ENCODE measurements around the gene OR2J3. TPM values are rescaled to one million over a fixed set of nuclear protein-coding genes. Genes with fewer than 3 reads are reported as not detected.

OR2J3 gene
- total and polyA plus RNA-seq, 2 donors (not counting 3 experiments of a cell fraction or from before 2014, with no cell fraction given) = not detected

GRCh38 chr6:29097803-29098202 is 10.1 kb upstream of the OR2J3 start:
- H3K4me3 ChIP-seq (replicated peaks in 1 of 3; ENCODE audit: insufficient read depth in 1 of 3, low read depth in 1 of 3, low read length in 3 of 3) = no peak overlapping the region
- no peak overlapping the region for H3K9ac ChIP-seq (replicated peaks; ENCODE audit: extremely low read depth, insufficient read depth, low read length)
- BruUV-seq (replicated peaks) = no TSS peak
- H4K20me1 ChIP-seq (replicated peaks; ENCODE audit: control insufficient read depth, extremely low read depth, insufficient read depth, low read length) = no peaks in the 10 kb centered on the region
- H3K4me1 ChIP-seq (ENCODE audit: control insufficient read depth, extremely low read depth, insufficient read depth, low read length) = no peaks in the 10 kb centered on the region
- no peaks in the 10 kb centered on the region for H3K27me3 ChIP-seq (ENCODE audit: control insufficient read depth in 2 of 2, insufficient read depth in 2 of 2, low read length in 2 of 2)
- H3K9me3 ChIP-seq (replicated peaks; ENCODE audit: control insufficient read depth, insufficient read depth, low read length) = no peaks in the 10 kb centered on the region
- H3K79me2 ChIP-seq (ENCODE audit: control insufficient read depth, insufficient read depth, low read length) = no peaks in the 10 kb centered on the region
- POLR2A ChIA-PET = no interaction called here
- dilution Hi-C loops (cut with MboI; ENCODE audit: extremely low pct_ligation_motif_present, low sequenced_read_pairs) = no loop called here
- CTCF ChIA-PET = no interaction called here
- no peak overlapping the region for H3K4me2 ChIP-seq (ENCODE audit: insufficient read depth, low read length)
- no peak for TF ChIP-seq CTCF (IDR thresholded peaks at IDR 0.05; ENCODE audit: extremely low read depth in 1 of 2, insufficient read depth in 1 of 2, low read depth in 1 of 2, low read length in 2 of 2)
- TF ChIP-seq POLR2AphosphoS5 (IDR thresholded peaks at IDR 0.05; ENCODE audit: insufficient read depth, low read depth, low read length) = no peak
- FAIRE-seq (no peak), DNase-seq (ENCODE audit: low read depth, low spot score) (no peak)
- no peaks in the 10 kb centered on the region for H3K36me3 ChIP-seq (ENCODE audit: control insufficient read depth in 2 of 2, extremely low read depth in 1 of 2, insufficient read depth in 2 of 2, low read length in 2 of 2)
- H3K9me1 ChIP-seq (replicated peaks; ENCODE audit: control insufficient read depth, extremely low read depth, insufficient read depth, low read length) = no peaks in the 10 kb centered on the region
- H3K27ac ChIP-seq (ENCODE audit: insufficient read depth, low read depth, low read length) = no peak overlapping the region
- intact Hi-C loops (cut with micrococcal nuclease) = no loop called here
- no peak overlapping the region for H2AFZ ChIP-seq (ENCODE audit: low read depth, low read length)

DNA sequence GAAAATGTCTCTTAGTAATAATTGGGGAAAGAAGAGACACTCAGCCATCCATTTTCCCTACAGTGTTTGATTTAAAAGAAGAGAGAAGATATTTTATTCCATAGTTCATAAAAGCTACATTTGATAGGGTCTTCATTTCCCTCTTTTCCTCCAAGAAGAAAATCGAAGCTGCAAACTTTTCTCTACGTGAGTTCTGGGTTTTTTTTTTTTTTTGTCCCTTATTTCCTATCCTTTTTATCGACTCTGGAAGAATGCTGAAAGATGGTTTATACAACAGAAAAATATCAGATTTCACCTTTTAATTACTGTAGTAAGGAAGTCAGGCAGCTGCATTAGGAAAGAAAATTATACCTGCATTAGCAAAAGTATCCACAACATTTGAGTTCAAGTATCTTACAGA is 8.7 kb upstream of the OR2J3 start, which contains the start of gene OR2J1:
TSS of gene OR2J1 (plus strand) at position 301 of the 400 bp plus-strand sequence. CDS start 1,453 bp downstream, outside the sequence.
- Histone ChIP-seq H3K9ac (replicated peaks; ENCODE audit: extremely low read depth, insufficient read depth, low read length) (no peak within 1 kb of the TSS), H3K4me1 (ENCODE audit: control insufficient read depth, extremely low read depth, insufficient read depth, low read length) (no peaks in the 10 kb centered on the region), H3K9me3 (replicated peaks; ENCODE audit: control insufficient read depth, insufficient read depth, low read length) (no peaks in the 10 kb centered on the region), H3K79me2 (ENCODE audit: control insufficient read depth, insufficient read depth, low read length) (no peaks in the 10 kb centered on the region), H3K9me1 (replicated peaks; ENCODE audit: control insufficient read depth, extremely low read depth, insufficient read depth, low read length) (no peaks in the 10 kb centered on the region), H3K27me3 (ENCODE audit: control insufficient read depth in 2 of 2, insufficient read depth in 2 of 2, low read length in 2 of 2) (no peaks in the 10 kb centered on the region), H2AFZ (ENCODE audit: low read depth, low read length) (no peak within 1 kb of the TSS), H3K4me3 (replicated peaks in 1 of 3; ENCODE audit: insufficient read depth in 1 of 3, low read depth in 1 of 3, low read length in 3 of 3) (no peak within 1 kb of the TSS), H3K27ac (ENCODE audit: insufficient read depth, low read depth, low read length) (no peak within 1 kb of the TSS), H3K4me2 (ENCODE audit: insufficient read depth, low read length) (no peak within 1 kb of the TSS), H3K36me3 (ENCODE audit: control insufficient read depth in 2 of 2, extremely low read depth in 1 of 2, insufficient read depth in 2 of 2, low read length in 2 of 2) (no peaks in the 10 kb centered on the region), H4K20me1 (replicated peaks; ENCODE audit: control insufficient read depth, extremely low read depth, insufficient read depth, low read length) (no peaks in the 10 kb centered on the region)
- no peak for FAIRE-seq
- TF ChIP-seq POLR2A (IDR thresholded peaks at IDR 0.05; ENCODE audit: low read depth, low read length) (no peak), MYC (IDR thresholded peaks at IDR 0.05; ENCODE audit: low read depth, low read length) (no peak), MAX (IDR thresholded peaks at IDR 0.05; ENCODE audit: insufficient read depth, insufficient read length) (no peak), EZH2 (IDR thresholded peaks at IDR 0.05; ENCODE audit: borderline replicate concordance, low read depth, low read length, severe bottlenecking) (no peak), GATA2 (IDR thresholded peaks at IDR 0.05; ENCODE audit: insufficient read depth, insufficient read length, low read depth, low read length) (no peak), CTCF (IDR thresholded peaks at IDR 0.05; ENCODE audit: extremely low read depth in 1 of 2, insufficient read depth in 1 of 2, low read depth in 1 of 2, low read length in 2 of 2) (no peak), POLR2AphosphoS5 (IDR thresholded peaks at IDR 0.05; ENCODE audit: insufficient read depth, low read depth, low read length) (no peak), FOS (IDR thresholded peaks at IDR 0.05; ENCODE audit: borderline replicate concordance, insufficient read depth, low read length) (no peak), JUN (IDR thresholded peaks at IDR 0.05; ENCODE audit: borderline replicate concordance, insufficient read depth, insufficient read length, low read depth) (no peak)
- no TSS peak for BruUV-seq (replicated peaks)
- ChIA-PET POLR2A (no interaction called here), CTCF (no interaction called here)
- DNase-seq (ENCODE audit: low read depth, low spot score) = no peak
- intact Hi-C loops (cut with micrococcal nuclease) = no loop called here
- dilution Hi-C loops (cut with MboI; ENCODE audit: extremely low pct_ligation_motif_present, low sequenced_read_pairs) = no loop called here
